B cell (primary cell): Measurements from ENCODE around the gene SERTAD4. TPM values are rescaled to one million over a fixed set of nuclear protein-coding genes. Genes with fewer than 3 reads are reported as not detected.

Source experiments
- ATAC-seq: fragments of 200-7000 bp; cut with Tn5 transposase; one replicate; pipeline ENCODE4 v1.10.0; 2021; ENCODE audit warnings: low read depth, mild to moderate bottlenecking, moderate number of reproducible peaks, moderate library complexity
- CTCF ChIA-PET: fragments of 350-600 bp; sonication (Branson Sonifier 250); formaldehyde crosslinking; loops from one replicate; lab custom pipeline; 2021; ENCODE audit warnings: antibody characterized with exemption, inconsistent platforms; lab: Charles Lee
- POLR2A ChIA-PET: fragments of 350-600 bp; sonication (Branson Sonifier 250); formaldehyde crosslinking; loops from one replicate; lab custom pipeline; 2021; ENCODE audit warnings: antibody characterized with exemption; lab: Charles Lee
- DNase-seq: peaks from one replicate; pipeline ENCODE4 v3.0.0; 2013
- H2AFZ ChIP-seq: 2 replicates; pipeline ENCODE4 v1.6.1; 2012; ENCODE audit warnings: mild to moderate bottlenecking, low read depth, low read length; ENCODE audit not compliant: insufficient read depth, poor library complexity, severe bottlenecking
- H3K27ac ChIP-seq, 2 donors: 1 replicate in 1 of 2; 2 replicates in 1 of 2; pipeline ENCODE4 v1.5.1; 2012 to 2013; ENCODE audit warnings: low read length in 2 of 2, mild to moderate bottlenecking in 2 of 2, moderate library complexity in 1 of 2
- H3K27me3 ChIP-seq, 4 experiments: fragments of 200-600 bp in 1 of 4; sonication (generic) in 1 of 4; replicated peaks in 1 of 4; 1 replicate in 2 of 4; 2 replicates in 2 of 4; pipeline versions ENCODE4 v1.6.1 to v1.7.0; 2013 to 2016; ENCODE audit warnings: low read length in 3 of 4, mild to moderate bottlenecking in 2 of 4, mixed read lengths in 1 of 4, moderate library complexity in 1 of 4; ENCODE audit not compliant: insufficient read depth in 4 of 4, control insufficient read depth in 3 of 4; ENCODE audit errors: control extremely low read depth in 1 of 4
- H3K36me3 ChIP-seq, 2 experiments: replicated peaks in 1 of 2; 1 replicate in 1 of 2; 2 replicates in 1 of 2; pipeline versions ENCODE4 v1.6.1 to v1.7.1; 2013; ENCODE audit warnings: low read length in 1 of 2; ENCODE audit not compliant: insufficient read depth in 2 of 2, control insufficient read depth in 1 of 2; ENCODE audit errors: control extremely low read depth in 1 of 2, extremely low read depth in 1 of 2
- H3K4me1 ChIP-seq, 2 donors: fragments of 200-600 bp in 1 of 2; sonication (generic) in 1 of 2; 1 replicate in 1 of 2; 2 replicates in 1 of 2; pipeline versions ENCODE4 v1.5.1 to v1.6.1; 2013 to 2017; ENCODE audit warnings: low read length in 2 of 2; ENCODE audit not compliant: control insufficient read depth in 2 of 2, insufficient read depth in 2 of 2
- H3K4me2 ChIP-seq: replicated peaks from 2 replicates; pipeline ENCODE3; 2012; ENCODE audit warnings: mild to moderate bottlenecking, low read depth, low read length; ENCODE audit not compliant: poor library complexity, severe bottlenecking
- H3K4me3 ChIP-seq, 5 experiments: fragments of 200-600 bp in 1 of 5; sonication (generic) in 1 of 5; 1 replicate in 3 of 5; 2 replicates in 2 of 5; pipeline versions ENCODE4 v1.5.1 to v1.7.0; 2011 to 2016; ENCODE audit warnings: low read length in 4 of 5, mild to moderate bottlenecking in 4 of 5, low read depth in 2 of 5, control low read depth in 1 of 5, moderate library complexity in 1 of 5; ENCODE audit not compliant: insufficient read depth in 1 of 5; ENCODE audit errors: control extremely low read depth in 1 of 5, extremely low read depth in 1 of 5
- H3K79me2 ChIP-seq: fragments of 200-600 bp; sonication (generic); one replicate; pipeline ENCODE4 v1.6.0; 2016; ENCODE audit warnings: low read length; ENCODE audit not compliant: control insufficient read depth, insufficient read depth
- H3K9ac ChIP-seq: fragments of 200-600 bp; sonication (generic); 2 replicates; pipeline ENCODE4 v1.6.1; 2017; ENCODE audit warnings: mild to moderate bottlenecking, low read length, moderate library complexity
- H3K9me3 ChIP-seq, 3 donors: one replicate each; pipeline versions ENCODE4 v1.6.1 to v1.7.1; 2013; ENCODE audit warnings: low read length in 2 of 3; ENCODE audit not compliant: control insufficient read depth in 2 of 3, insufficient read depth in 1 of 3; ENCODE audit errors: control extremely low read depth in 1 of 3
- H4K20me1 ChIP-seq: 2 replicates; pipeline ENCODE4 v1.6.0; 2012; ENCODE audit warnings: mild to moderate bottlenecking, low read length; ENCODE audit not compliant: insufficient read depth, control insufficient read depth, poor library complexity, severe bottlenecking
- H3K27ac Mint-ChIP-seq: one replicate; pipeline ENCODE4 v1.8.0; 2021; ENCODE audit warnings: mixed read lengths
- H3K27me3 Mint-ChIP-seq: one replicate; pipeline ENCODE4 v1.8.0; 2021; ENCODE audit warnings: mixed read lengths
- H3K4me1 Mint-ChIP-seq: one replicate; pipeline ENCODE4 v1.8.0; 2021; ENCODE audit warnings: mixed read lengths
- H3K4me3 Mint-ChIP-seq: one replicate; pipeline ENCODE4 v1.8.0; 2021; ENCODE audit warnings: mixed read lengths
- H3K9me3 Mint-ChIP-seq: one replicate; pipeline ENCODE4 v1.8.0; 2022; ENCODE audit warnings: mixed read lengths; ENCODE audit not compliant: insufficient read depth
- EZH2 ChIP-seq: IDR thresholded peaks from 2 replicates; pipeline ENCODE4 v1.6.1; 2012; ENCODE audit warnings: borderline replicate concordance, low read depth, mild to moderate bottlenecking, moderate library complexity, low read length; ENCODE audit not compliant: insufficient read depth, poor library complexity, severe bottlenecking
- WGBS: methylation state at CpG from one replicate; pipeline ENCODE4 v1.1.5; 2013; ENCODE audit warnings: missing lambda C conversion rate; ENCODE audit not compliant: insufficient coverage; 5-methylcytosine and 5-hydroxymethylcytosine counted together
- intact Hi-C: fragments of 100-400 bp; cut with micrococcal nuclease; formaldehyde crosslinking; loops from one replicate; pipeline ENCODE4 v1.10.0; 2022
- polyA plus RNA-seq: library from polyadenylated mRNA; depleted of rRNA; stranded (reverse); fragments of >200 nt; gene quantifications from 2 replicates; pipeline ENCODE4 v1.2.3, GENCODE V29; 2012
- total RNA-seq, 2 donors: library from RNA; stranded (reverse); fragments of 120-200 nt in 1 of 2; gene quantifications; 1 replicate in 1 of 2; 2 replicates in 1 of 2; pipeline versions ENCODE4 v1.2.3 to v1.2.4, GENCODE V29; 2013 to 2022
- TF ChIP-seq, protein P1 (sequence below): fragments of 200-600 bp; IDR thresholded peaks from one replicate; pipeline ENCODE4 v1.8.0; 2022; ENCODE audit warnings: antibody characterized with exemption, mild to moderate bottlenecking

SERTAD4 gene
- total and polyA plus RNA-seq, 2 donors (not counting 1 experiment from before 2014, with no cell fraction given), result not detected

DNA sequence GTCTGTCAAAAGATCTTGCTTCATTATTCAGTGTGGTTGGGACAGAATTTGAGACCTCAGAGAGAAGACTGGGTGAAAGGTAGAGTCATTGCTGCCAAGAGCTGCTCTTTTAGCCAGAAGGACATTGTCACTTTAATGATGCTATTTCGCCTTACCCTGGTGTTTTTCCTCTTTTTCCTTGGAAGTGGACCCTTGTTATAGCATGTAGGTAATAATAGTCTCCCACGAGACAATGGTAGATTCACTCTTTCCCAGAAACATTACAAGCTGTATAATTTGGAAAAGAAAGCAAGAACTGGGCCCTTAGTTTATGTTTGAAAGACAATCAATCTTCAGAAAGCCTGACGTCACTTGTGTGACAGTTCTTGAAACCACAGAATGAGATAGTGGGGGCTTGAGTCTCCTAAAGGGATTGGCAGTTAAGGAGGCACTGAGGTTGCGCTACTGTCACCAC is 3.8 kb downstream of the SERTAD4 start:
- H3K4me1 Mint-ChIP-seq, result peaks cover 17% of the 10 kb centered on the region
- no peak overlapping the region for H2AFZ ChIP-seq
- POLR2A ChIA-PET, result interaction anchor here (0.6 kb wide), 1 partner anchor 108 kb away, joined by 3 read pairs; no protein-coding TSS in a partner anchor
- CTCF ChIA-PET, result no interaction called here
- no peak overlapping the region for H3K27ac Mint-ChIP-seq
- no peak overlapping the region for H3K4me3 Mint-ChIP-seq
- H3K9ac ChIP-seq, result no peak overlapping the region
- no CpG with 5 or more reads among the region's 4 CpGs for WGBS
- no peak overlapping the region for H3K4me2 ChIP-seq
- DNase-seq, result no peak
- no peaks in the 10 kb centered on the region for H4K20me1 ChIP-seq
- peaks cover 1 to 46% (median 35%) of the 10 kb centered on the region in 4 experiments for H3K27me3 ChIP-seq
- H3K4me3 ChIP-seq, result no peak overlapping the region
- ATAC-seq, result no peak
- H3K36me3 ChIP-seq, result no peaks in the 10 kb centered on the region
- TF ChIP-seq, protein P1, sequence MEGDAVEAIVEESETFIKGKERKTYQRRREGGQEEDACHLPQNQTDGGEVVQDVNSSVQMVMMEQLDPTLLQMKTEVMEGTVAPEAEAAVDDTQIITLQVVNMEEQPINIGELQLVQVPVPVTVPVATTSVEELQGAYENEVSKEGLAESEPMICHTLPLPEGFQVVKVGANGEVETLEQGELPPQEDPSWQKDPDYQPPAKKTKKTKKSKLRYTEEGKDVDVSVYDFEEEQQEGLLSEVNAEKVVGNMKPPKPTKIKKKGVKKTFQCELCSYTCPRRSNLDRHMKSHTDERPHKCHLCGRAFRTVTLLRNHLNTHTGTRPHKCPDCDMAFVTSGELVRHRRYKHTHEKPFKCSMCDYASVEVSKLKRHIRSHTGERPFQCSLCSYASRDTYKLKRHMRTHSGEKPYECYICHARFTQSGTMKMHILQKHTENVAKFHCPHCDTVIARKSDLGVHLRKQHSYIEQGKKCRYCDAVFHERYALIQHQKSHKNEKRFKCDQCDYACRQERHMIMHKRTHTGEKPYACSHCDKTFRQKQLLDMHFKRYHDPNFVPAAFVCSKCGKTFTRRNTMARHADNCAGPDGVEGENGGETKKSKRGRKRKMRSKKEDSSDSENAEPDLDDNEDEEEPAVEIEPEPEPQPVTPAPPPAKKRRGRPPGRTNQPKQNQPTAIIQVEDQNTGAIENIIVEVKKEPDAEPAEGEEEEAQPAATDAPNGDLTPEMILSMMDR, result no peak
- no peak for TF ChIP-seq EZH2
- H3K9me3 ChIP-seq, result no peaks in the 10 kb centered on the region
- H3K9me3 Mint-ChIP-seq, result no peaks in the 10 kb centered on the region
- peaks cover 64% of the 10 kb centered on the region for H3K27me3 Mint-ChIP-seq
- H3K4me1 ChIP-seq, result peaks cover 14 to 15% of the 10 kb centered on the region in 2 donors
- intact Hi-C loops, result no loop called here
- no peak overlapping the region for H3K27ac ChIP-seq
- no peaks in the 10 kb centered on the region for H3K79me2 ChIP-seq

DNA sequence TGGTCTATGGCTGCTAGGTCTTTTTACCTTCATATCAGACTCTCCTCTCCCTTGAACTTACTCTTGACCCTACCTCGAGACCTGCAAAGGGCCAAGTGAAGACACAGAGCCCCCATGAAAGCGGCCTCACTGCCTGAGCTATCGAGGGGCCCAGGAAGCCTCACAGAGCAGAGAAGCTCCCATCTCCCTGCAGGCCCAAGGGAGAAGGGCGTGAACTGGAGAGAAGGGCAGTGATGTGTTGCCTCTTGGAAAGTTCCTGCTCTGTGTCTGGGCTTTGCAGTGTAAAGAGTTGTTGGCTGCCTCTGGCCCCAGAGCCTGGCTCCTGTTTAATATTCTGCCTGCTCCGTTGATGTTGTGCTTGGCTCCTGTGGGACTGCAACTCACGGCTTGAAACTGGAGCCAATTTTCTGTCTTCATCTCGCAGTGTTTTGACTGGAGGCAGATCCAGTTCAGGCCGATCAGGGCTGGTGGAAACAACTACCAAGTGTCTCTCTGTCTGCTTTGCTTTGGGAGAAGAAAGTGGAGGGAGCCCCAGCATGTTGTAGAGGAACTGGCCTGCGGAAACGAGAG is 4.3 kb downstream of the SERTAD4 start:
- Mint-ChIP-seq H3K4me1 (peaks cover 16% of the 10 kb centered on the region), H3K27me3 (peaks cover 64% of the 10 kb centered on the region), H3K9me3 (no peaks in the 10 kb centered on the region), H3K27ac (no peak overlapping the region), H3K4me3 (no peak overlapping the region)
- H3K27me3 ChIP-seq, result peaks cover 0 to 45% (median 31%) of the 10 kb centered on the region in 4 experiments
- H3K4me3 ChIP-seq, result no peak overlapping the region
- H2AFZ ChIP-seq, result no peak overlapping the region
- peaks cover 14 to 15% of the 10 kb centered on the region in 2 donors for H3K4me1 ChIP-seq
- no peak overlapping the region for H3K4me2 ChIP-seq
- ATAC-seq (no peak), DNase-seq (no peak)
- no peaks in the 10 kb centered on the region for H3K36me3 ChIP-seq
- no peaks in the 10 kb centered on the region for H3K79me2 ChIP-seq
- TF ChIP-seq, protein P1, result no peak
- no peak for TF ChIP-seq EZH2
- no peaks in the 10 kb centered on the region for H4K20me1 ChIP-seq
- H3K9me3 ChIP-seq, result no peaks in the 10 kb centered on the region
- ChIA-PET POLR2A (no interaction called here), CTCF (no interaction called here)
- intact Hi-C loops, result no loop called here
- no peak overlapping the region for H3K9ac ChIP-seq
- 48% methylated on average over 6 of the region's 10 CpGs for WGBS
- H3K27ac ChIP-seq, result no peak overlapping the region
